Endothelial cell of umbilical vein (primary cell): ENCODE results near the gene SH3PXD2B.

Experiments
- CTCF ChIP-seq, 2 donors: IDR thresholded peaks; 1 replicate in 1 of 2; 2 replicates in 1 of 2; pipeline ENCODE4 v1.5.1; 2011; ENCODE audit warnings: low read length in 2 of 2, mild to moderate bottlenecking in 2 of 2, moderate library complexity in 2 of 2, control low read depth in 1 of 2, inconsistent platforms in 1 of 2, low read depth in 1 of 2; ENCODE audit not compliant: insufficient read depth in 1 of 2; ENCODE audit errors: extremely low read depth in 1 of 2
- FOS ChIP-seq: IDR thresholded peaks from 2 replicates; pipeline ENCODE4 v1.6.1; 2011; ENCODE audit warnings: mild to moderate bottlenecking, low read length, moderate library complexity, borderline replicate concordance; ENCODE audit not compliant: insufficient read depth
- MYC ChIP-seq: IDR thresholded peaks from one replicate; pipeline ENCODE4 v1.6.1; 2011; ENCODE audit warnings: mild to moderate bottlenecking, low read depth, low read length
- POLR2A ChIP-seq: IDR thresholded peaks from 2 replicates; pipeline ENCODE4 v1.6.1; 2012; ENCODE audit warnings: low read depth, mild to moderate bottlenecking, control low read depth, low read length
- POLR2AphosphoS5 ChIP-seq: IDR thresholded peaks from 2 replicates; pipeline ENCODE4 v1.6.1; 2012; ENCODE audit warnings: low read depth, mild to moderate bottlenecking, control low read depth, low read length, moderate library complexity; ENCODE audit not compliant: insufficient read depth

DNA sequence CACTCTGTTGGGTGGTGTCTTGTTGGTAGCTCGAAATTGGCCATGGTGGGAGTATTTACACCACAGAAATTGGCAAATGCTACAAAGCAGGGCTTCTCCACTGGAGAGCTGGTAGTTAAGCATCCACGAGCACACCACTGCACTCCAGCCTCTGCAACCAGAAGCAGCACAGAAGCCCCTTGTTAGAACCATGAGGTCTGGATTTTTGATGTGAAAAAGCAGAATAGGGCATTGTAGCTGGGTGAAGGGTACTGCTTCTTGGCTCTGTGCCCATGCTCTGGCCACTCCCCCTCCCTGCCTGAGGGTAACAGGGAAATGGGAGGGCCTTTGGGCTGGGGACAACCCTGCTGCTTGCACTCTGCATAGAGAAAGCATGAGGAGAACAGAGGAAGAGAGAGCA, 89.6 kb downstream of the SH3PXD2B start:
- TF ChIP-seq POLR2A: no peak
- TF ChIP-seq CTCF (IDR thresholded peaks at IDR 0.05; ENCODE audit: extremely low read depth in 1 of 2, insufficient read depth in 1 of 2, low read depth in 1 of 2, low read length in 2 of 2): no peak
- TF ChIP-seq MYC: no peak
- no peak for TF ChIP-seq POLR2AphosphoS5
- TF ChIP-seq FOS: no peak
